ENCODE measurements around the gene ARL15. TPM values are rescaled to one million over a fixed set of nuclear protein-coding genes. Genes with fewer than 3 reads are reported as not detected.

The ARL15 gene
- total RNA-seq, 1 experiment from 2014 or later: 13.0 TPM

DNA sequence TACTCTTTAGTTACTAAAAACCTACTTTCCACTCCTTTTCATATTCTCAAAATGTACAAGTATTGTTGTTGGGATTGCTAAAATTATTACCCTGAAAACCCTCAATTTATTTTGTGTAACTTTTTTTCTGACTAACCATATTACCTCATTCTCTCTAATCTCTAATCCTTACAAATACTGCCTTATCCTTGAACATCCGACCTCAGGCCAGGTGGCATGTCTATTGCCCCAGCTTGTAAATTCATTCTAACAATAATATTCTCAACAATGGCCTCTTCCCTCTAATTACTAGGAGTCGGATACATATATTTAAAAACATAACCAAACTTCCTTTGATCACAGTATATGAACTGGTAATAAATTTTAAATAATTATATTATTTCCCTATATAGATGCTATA is 25.8 kb downstream of the ARL15 start:
- no peak overlapping the region for H3K9ac ChIP-seq (ENCODE audit: extremely low read depth, insufficient read length, low read length)
- H4K8ac ChIP-seq (replicated peaks; ENCODE audit: insufficient read length, low read depth, low read length): no peak overlapping the region
- Mint-ChIP-seq H3K4me1 (peaks cover 15 to 18% of the 10 kb centered on the region in 2 experiments), H3K4me3 (no peak overlapping the region), H3K36me3 (ENCODE audit: insufficient read depth in 1 of 3, low read depth in 3 of 3) (peaks cover 0 to 7% (median 5%) of the 10 kb centered on the region in 3 experiments; a peak in 5 of 7 replicates), H3K27me3 (ENCODE audit: low read depth) (no peaks in the 10 kb centered on the region), H3K9me3 (peaks cover 3% of the 10 kb centered on the region in 2 experiments; a peak in 2 of 5 replicates), H3K27ac (no peak overlapping the region)
- H3K56ac ChIP-seq (ENCODE audit: insufficient read length, low read depth, low read length): no peak overlapping the region
- no peak overlapping the region for H2BK12ac ChIP-seq (ENCODE audit: insufficient read length, low read depth, low read length)
- no peak for DNase-seq
- H3K9me3 ChIP-seq (ENCODE audit: control insufficient read depth, low read depth, low read length): no peaks in the 10 kb centered on the region
- TF ChIP-seq, protein P1, sequence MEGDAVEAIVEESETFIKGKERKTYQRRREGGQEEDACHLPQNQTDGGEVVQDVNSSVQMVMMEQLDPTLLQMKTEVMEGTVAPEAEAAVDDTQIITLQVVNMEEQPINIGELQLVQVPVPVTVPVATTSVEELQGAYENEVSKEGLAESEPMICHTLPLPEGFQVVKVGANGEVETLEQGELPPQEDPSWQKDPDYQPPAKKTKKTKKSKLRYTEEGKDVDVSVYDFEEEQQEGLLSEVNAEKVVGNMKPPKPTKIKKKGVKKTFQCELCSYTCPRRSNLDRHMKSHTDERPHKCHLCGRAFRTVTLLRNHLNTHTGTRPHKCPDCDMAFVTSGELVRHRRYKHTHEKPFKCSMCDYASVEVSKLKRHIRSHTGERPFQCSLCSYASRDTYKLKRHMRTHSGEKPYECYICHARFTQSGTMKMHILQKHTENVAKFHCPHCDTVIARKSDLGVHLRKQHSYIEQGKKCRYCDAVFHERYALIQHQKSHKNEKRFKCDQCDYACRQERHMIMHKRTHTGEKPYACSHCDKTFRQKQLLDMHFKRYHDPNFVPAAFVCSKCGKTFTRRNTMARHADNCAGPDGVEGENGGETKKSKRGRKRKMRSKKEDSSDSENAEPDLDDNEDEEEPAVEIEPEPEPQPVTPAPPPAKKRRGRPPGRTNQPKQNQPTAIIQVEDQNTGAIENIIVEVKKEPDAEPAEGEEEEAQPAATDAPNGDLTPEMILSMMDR (conservative IDR thresholded peaks at IDR 0.05): no peak
- WGBS (ENCODE audit: extremely low coverage, insufficient read length, low lambda C conversion rate): no CpG with 5 or more reads among the region's 2 CpGs
- no peak overlapping the region for H3K4ac ChIP-seq (ENCODE audit: low read depth, low read length)
- no peaks in the 10 kb centered on the region for H3K79me2 ChIP-seq (ENCODE audit: insufficient read depth, low read length)
- no peak overlapping the region for H4K91ac ChIP-seq (ENCODE audit: insufficient read length, low read depth, low read length)
- no peaks in the 10 kb centered on the region for H3K79me1 ChIP-seq (ENCODE audit: insufficient read depth, low read depth, low read length, poor library complexity, severe bottlenecking)
- H3T11ph ChIP-seq (ENCODE audit: low read length): no peak overlapping the region
- no peak overlapping the region for H2AK5ac ChIP-seq (ENCODE audit: insufficient read length, low read length)
- H3K23me2 ChIP-seq (ENCODE audit: insufficient read length, low read depth, low read length, poor library complexity, severe bottlenecking): no peaks in the 10 kb centered on the region
- no peak overlapping the region for H3K23ac ChIP-seq (ENCODE audit: insufficient read length, low read depth, low read length)
- H2BK20ac ChIP-seq (ENCODE audit: low read depth, low read length, poor library complexity, severe bottlenecking): no peak overlapping the region
- no peaks in the 10 kb centered on the region for H3K4me1 ChIP-seq (ENCODE audit: insufficient read depth, low read length)
- H2AFZ ChIP-seq (ENCODE audit: low read length): no peak overlapping the region
- H3K18ac ChIP-seq (ENCODE audit: insufficient read length, low read depth, low read length): no peak overlapping the region
- H2BK120ac ChIP-seq (ENCODE audit: low read depth, low read length, poor library complexity, severe bottlenecking): no peak overlapping the region
- H3K14ac ChIP-seq (ENCODE audit: insufficient read depth, low read length): no peak overlapping the region
- H3K27me3 ChIP-seq (ENCODE audit: insufficient read depth, low read length): no peaks in the 10 kb centered on the region
- no peak overlapping the region for H3K4me2 ChIP-seq (ENCODE audit: insufficient read depth, insufficient read length, low read length)
- no peak overlapping the region for H2BK15ac ChIP-seq (ENCODE audit: low read depth, low read length)
- H3K27ac ChIP-seq (ENCODE audit: insufficient read length, low read depth, low read length): no peak overlapping the region
- H2BK5ac ChIP-seq (ENCODE audit: insufficient read length, low read length): no peak overlapping the region
- no peaks in the 10 kb centered on the region for H4K20me1 ChIP-seq (ENCODE audit: control insufficient read depth, insufficient read depth, insufficient read length)
- no peak overlapping the region for H4K5ac ChIP-seq (ENCODE audit: insufficient read length, low read depth, low read length)
